ENCODE data around the gene NCKAP5.

The NCKAP5 gene

DNA sequence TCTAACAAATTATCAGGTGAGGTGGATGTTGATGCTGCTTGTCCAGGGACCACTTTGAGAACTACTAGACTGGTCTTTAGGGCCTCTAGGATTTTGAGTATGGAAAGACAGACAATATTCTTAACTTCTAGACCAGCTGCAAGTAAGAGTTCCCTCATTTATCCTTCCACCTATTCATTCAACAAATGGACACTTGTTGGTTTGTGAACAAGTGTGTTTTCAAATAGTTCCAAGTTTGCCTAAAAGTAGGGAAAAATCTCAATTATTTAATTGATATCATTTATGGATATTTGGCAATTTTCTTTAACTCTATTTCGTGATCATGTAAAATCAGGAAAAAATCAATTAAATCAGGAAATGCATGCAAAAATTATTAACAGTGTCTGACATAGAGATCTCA lies 245.4 kb downstream of the NCKAP5 start:
- TF ChIP-seq, protein P1, sequence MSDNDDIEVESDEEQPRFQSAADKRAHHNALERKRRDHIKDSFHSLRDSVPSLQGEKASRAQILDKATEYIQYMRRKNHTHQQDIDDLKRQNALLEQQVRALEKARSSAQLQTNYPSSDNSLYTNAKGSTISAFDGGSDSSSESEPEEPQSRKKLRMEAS (IDR thresholded peaks at IDR 0.05; ENCODE audit: low read depth, low read length), result no peak
- TF ChIP-seq MYC (IDR thresholded peaks at IDR 0.05; ENCODE audit: low read depth, low read length), result no peak
- TF ChIP-seq, protein P2, sequence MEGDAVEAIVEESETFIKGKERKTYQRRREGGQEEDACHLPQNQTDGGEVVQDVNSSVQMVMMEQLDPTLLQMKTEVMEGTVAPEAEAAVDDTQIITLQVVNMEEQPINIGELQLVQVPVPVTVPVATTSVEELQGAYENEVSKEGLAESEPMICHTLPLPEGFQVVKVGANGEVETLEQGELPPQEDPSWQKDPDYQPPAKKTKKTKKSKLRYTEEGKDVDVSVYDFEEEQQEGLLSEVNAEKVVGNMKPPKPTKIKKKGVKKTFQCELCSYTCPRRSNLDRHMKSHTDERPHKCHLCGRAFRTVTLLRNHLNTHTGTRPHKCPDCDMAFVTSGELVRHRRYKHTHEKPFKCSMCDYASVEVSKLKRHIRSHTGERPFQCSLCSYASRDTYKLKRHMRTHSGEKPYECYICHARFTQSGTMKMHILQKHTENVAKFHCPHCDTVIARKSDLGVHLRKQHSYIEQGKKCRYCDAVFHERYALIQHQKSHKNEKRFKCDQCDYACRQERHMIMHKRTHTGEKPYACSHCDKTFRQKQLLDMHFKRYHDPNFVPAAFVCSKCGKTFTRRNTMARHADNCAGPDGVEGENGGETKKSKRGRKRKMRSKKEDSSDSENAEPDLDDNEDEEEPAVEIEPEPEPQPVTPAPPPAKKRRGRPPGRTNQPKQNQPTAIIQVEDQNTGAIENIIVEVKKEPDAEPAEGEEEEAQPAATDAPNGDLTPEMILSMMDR (IDR thresholded peaks at IDR 0.05; ENCODE audit: low read depth, low read length), result no peak
- no peak for TF ChIP-seq POLR2A (IDR thresholded peaks at IDR 0.05; ENCODE audit: extremely low read depth, insufficient read length)
- no peak overlapping the region for H3K4me3 ChIP-seq (ENCODE audit: low read depth, low read length)
- DNase-seq (ENCODE audit: low read depth), result no peak

DNA sequence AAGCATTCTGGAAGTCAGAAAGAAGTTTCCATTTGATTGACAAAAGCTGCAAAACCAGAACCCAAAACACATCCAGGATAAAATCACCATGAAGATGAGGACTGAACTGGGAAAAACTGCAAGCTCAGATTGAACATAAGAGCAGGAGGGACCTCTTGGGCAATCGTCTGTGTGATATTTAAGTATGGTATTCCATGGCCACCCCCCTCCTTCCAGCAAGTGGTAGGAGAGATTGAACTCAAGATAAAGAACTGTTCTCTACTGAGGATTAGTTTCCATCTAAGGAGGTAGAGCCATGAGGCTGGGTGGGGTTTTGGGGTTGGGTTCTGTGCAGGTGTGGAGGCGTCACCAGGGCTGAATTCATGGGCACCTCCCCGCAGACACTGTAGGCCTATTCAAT lies 251.1 kb downstream of the NCKAP5 start:
- H3K4me3 ChIP-seq (ENCODE audit: low read depth, low read length), result no peak overlapping the region
- TF ChIP-seq, protein P2 (IDR thresholded peaks at IDR 0.05; ENCODE audit: low read depth, low read length), result no peak
- TF ChIP-seq MYC (IDR thresholded peaks at IDR 0.05; ENCODE audit: low read depth, low read length) (no peak), POLR2A (IDR thresholded peaks at IDR 0.05; ENCODE audit: extremely low read depth, insufficient read length) (no peak)
- TF ChIP-seq, protein P1 (IDR thresholded peaks at IDR 0.05; ENCODE audit: low read depth, low read length), result no peak
- DNase-seq (ENCODE audit: low read depth), result no peak

DNA sequence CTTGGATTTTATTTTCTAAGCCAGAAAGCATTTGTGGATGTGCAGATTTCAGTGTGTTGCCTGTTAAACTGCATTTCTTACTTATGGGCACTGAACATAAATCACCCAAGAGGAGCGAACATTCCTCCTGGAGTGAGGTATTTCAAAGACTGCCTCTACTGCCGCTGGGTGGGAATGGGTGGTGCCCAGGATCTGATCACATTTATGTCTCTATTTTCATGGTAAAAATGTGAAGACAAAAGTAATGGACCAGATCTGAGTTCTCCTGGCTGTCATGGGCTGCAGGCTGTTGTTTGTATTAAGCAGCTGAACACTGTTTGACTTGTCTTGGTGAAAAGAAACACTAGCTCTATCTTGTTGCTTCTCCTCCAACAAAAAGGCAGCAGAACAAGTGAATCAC lies 251.7 kb downstream of the NCKAP5 start:
- TF ChIP-seq MYC (IDR thresholded peaks at IDR 0.05; ENCODE audit: low read depth, low read length) (no peak), POLR2A (IDR thresholded peaks at IDR 0.05; ENCODE audit: extremely low read depth, insufficient read length) (no peak)
- TF ChIP-seq, protein P2 (IDR thresholded peaks at IDR 0.05; ENCODE audit: low read depth, low read length), result no peak
- TF ChIP-seq, protein P1 (IDR thresholded peaks at IDR 0.05; ENCODE audit: low read depth, low read length), result no peak
- DNase-seq (ENCODE audit: low read depth), result no peak
- H3K4me3 ChIP-seq (ENCODE audit: low read depth, low read length), result no peak overlapping the region

DNA sequence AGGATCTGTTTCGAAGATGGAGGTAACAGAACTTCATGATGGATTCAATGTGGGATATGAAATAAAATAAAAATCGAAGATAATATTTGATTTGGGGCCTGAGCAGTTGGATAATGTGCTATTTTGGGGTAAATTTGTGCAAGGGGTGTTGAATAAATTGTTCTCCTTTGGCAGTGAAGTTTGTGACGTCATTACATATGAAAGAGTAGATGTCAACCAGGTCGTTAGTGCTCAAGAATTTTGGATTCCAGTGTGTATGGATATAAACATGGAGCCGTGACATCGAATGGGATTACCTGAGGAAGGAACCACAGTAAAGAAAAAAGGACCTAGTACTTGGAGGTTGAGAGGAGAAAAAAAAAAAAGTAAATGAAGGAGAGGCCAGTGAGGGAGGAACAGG lies 253.0 kb downstream of the NCKAP5 start:
- no peak for TF ChIP-seq MYC (IDR thresholded peaks at IDR 0.05; ENCODE audit: low read depth, low read length)
- TF ChIP-seq, protein P2 (IDR thresholded peaks at IDR 0.05; ENCODE audit: low read depth, low read length), result no peak
- TF ChIP-seq, protein P1 (IDR thresholded peaks at IDR 0.05; ENCODE audit: low read depth, low read length), result no peak
- no peak for TF ChIP-seq POLR2A (IDR thresholded peaks at IDR 0.05; ENCODE audit: extremely low read depth, insufficient read length)
- no peak for DNase-seq (ENCODE audit: low read depth)
- no peak overlapping the region for H3K4me3 ChIP-seq (ENCODE audit: low read depth, low read length)

DNA sequence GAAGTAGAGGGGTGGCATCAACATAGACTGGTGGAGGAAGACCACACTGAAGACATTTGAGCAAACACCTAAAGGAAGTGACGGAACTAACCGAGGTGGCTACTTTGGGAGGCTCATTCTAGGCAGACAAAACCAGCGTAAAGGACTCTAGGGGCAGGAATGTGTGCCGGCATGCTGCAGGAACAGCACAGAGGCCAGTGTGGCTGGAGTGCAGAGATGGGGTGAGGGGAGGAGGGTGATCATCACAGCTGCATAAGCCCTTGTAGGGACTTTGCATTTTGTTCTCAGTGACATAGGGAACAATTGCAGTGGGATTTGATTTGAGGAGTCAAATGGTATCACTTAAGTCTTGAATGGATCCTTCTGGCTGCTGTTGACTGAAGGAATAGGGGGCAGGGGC lies 253.5 kb downstream of the NCKAP5 start:
- H3K4me3 ChIP-seq (ENCODE audit: low read depth, low read length), result no peak overlapping the region
- no peak for DNase-seq (ENCODE audit: low read depth)
- TF ChIP-seq, protein P1 (IDR thresholded peaks at IDR 0.05; ENCODE audit: low read depth, low read length), result no peak
- TF ChIP-seq MYC (IDR thresholded peaks at IDR 0.05; ENCODE audit: low read depth, low read length) (no peak), POLR2A (IDR thresholded peaks at IDR 0.05; ENCODE audit: extremely low read depth, insufficient read length) (no peak)
- TF ChIP-seq, protein P2 (IDR thresholded peaks at IDR 0.05; ENCODE audit: low read depth, low read length), result no peak

Measured in NB4 (cell line).